Ascending aorta (tissue), 2 donors: ENCODE results near the gene TMEM154. TPM values are rescaled to one million over a fixed set of nuclear protein-coding genes. Genes with fewer than 3 reads are reported as not detected.
A peak's percentile ranks its signal among the peaks of the same experiment; 100 is the strongest.

Source experiments
- DNase-seq, 2 donors: peaks; one replicate each; pipeline ENCODE4 v3.0.0-alpha.2; 2019; ENCODE audit warnings: low spot score in 2 of 2
- H3K27ac ChIP-seq, 2 donors: fragments of 200-600 bp; sonication (generic); one replicate each; pipeline ENCODE4 v1.5.1; 2016 to 2017; ENCODE audit warnings: mild to moderate bottlenecking in 1 of 2
- H3K27me3 ChIP-seq: fragments of 200-600 bp; sonication (generic); one replicate; pipeline ENCODE4 v1.5.1; 2017
- H3K36me3 ChIP-seq, 2 donors: fragments of 200-600 bp; sonication (generic); one replicate each; pipeline ENCODE4 v1.5.1; 2016
- H3K4me1 ChIP-seq, 2 donors: fragments of 200-600 bp; sonication (generic); one replicate each; pipeline ENCODE4 v1.5.1; 2016 to 2017; ENCODE audit warnings: mild to moderate bottlenecking in 1 of 2
- H3K4me3 ChIP-seq, 2 donors: fragments of 200-600 bp; sonication (generic); one replicate each; pipeline ENCODE4 v1.5.1; 2016 to 2017; ENCODE audit warnings: mild to moderate bottlenecking in 1 of 2
- H3K9me3 ChIP-seq, 2 donors: fragments of 200-600 bp; sonication (generic); one replicate each; pipeline ENCODE4 v1.5.1; 2016
- CTCF ChIP-seq, 3 experiments: fragments of 200-600 bp in 2 of 3; fragments of 450-650 bp in 1 of 3; sonication (generic) in 2 of 3; IDR thresholded peaks; one replicate each; pipeline ENCODE4 v1.5.1; 2016 to 2019; ENCODE audit warnings: antibody characterized with exemption in 3 of 3, mild to moderate bottlenecking in 1 of 3, moderate library complexity in 1 of 3
- intact Hi-C: fragments of 100-400 bp; cut with DNase I; formaldehyde crosslinking; loops from one replicate; pipeline ENCODE4 v1.15.1; 2023
- total RNA-seq: library from RNA; depleted of rRNA; stranded (reverse); fragments of >200 nt; gene quantifications from one replicate; pipeline ENCODE4 v1.1.0, GENCODE V29; 2016

Gene TMEM154
- total RNA-seq, 1 donor from 2014 or later = 1.4 TPM

GRCh38 chr4:152644130-152644529, 35.7 kb downstream of the TMEM154 start:
- DNase-seq = no peak
- intact Hi-C loops = loop anchor here (5.0 kb wide), 1 partner anchor 187 kb away; no protein-coding TSS in a partner anchor
- no peak overlapping the region for H3K27ac ChIP-seq
- no peak overlapping the region for H3K4me3 ChIP-seq
- no peaks in the 10 kb centered on the region for H3K4me1 ChIP-seq
- H3K36me3 ChIP-seq = no peaks in the 10 kb centered on the region
- no peaks in the 10 kb centered on the region for H3K27me3 ChIP-seq
- H3K9me3 ChIP-seq = no peaks in the 10 kb centered on the region
- TF ChIP-seq CTCF (IDR thresholded peaks at IDR 0.05) = no peak

GRCh38 chr4:152643153-152644035, 36.4 kb downstream of the TMEM154 start:
- H3K36me3 ChIP-seq = no peaks in the 10 kb centered on the region
- DNase-seq = no peak
- no peaks in the 10 kb centered on the region for H3K4me1 ChIP-seq
- no peak overlapping the region for H3K4me3 ChIP-seq
- no peaks in the 10 kb centered on the region for H3K27me3 ChIP-seq
- H3K27ac ChIP-seq = no peak overlapping the region
- H3K9me3 ChIP-seq = no peaks in the 10 kb centered on the region
- intact Hi-C loops = loop anchor here (5.0 kb wide), 1 partner anchor 186 kb away; no protein-coding TSS in a partner anchor
- no peak for TF ChIP-seq CTCF (IDR thresholded peaks at IDR 0.05)

GRCh38 chr4:152640058-152640921, 39.5 kb downstream of the TMEM154 start:
- intact Hi-C loops = loop anchor here (2.0 to 5.0 kb wide), 2 partner anchors 139 to 183 kb away; no protein-coding TSS in a partner anchor
- Histone ChIP-seq H3K9me3 (no peaks in the 10 kb centered on the region), H3K27ac (no peak overlapping the region), H3K27me3 (no peaks in the 10 kb centered on the region), H3K4me1 (no peaks in the 10 kb centered on the region), H3K36me3 (no peaks in the 10 kb centered on the region), H3K4me3 (no peak overlapping the region)
- DNase-seq = no peak
- peak; percentile 29 to 67 (median 44) for TF ChIP-seq CTCF (IDR thresholded peaks at IDR 0.05)

- no peak overlapping the region for H3K27ac ChIP-seq
- no peaks in the 10 kb centered on the region for H3K27me3 ChIP-seq
- no peak for TF ChIP-seq CTCF (IDR thresholded peaks at IDR 0.05)
- no peak for DNase-seq
- intact Hi-C loops = no loop called here
- H3K9me3 ChIP-seq = no peaks in the 10 kb centered on the region
- no peak overlapping the region for H3K4me3 ChIP-seq
- H3K36me3 ChIP-seq = no peaks in the 10 kb centered on the region
- no peaks in the 10 kb centered on the region for H3K4me1 ChIP-seq
Measured at GRCh38 chr4:152635851-152636250, 43.9 kb downstream of the TMEM154 start.

GRCh38 chr4:152634110-152634760, 45.6 kb downstream of the TMEM154 start:
- no peaks in the 10 kb centered on the region for H3K9me3 ChIP-seq
- no peak overlapping the region for H3K4me3 ChIP-seq
- H3K4me1 ChIP-seq = no peaks in the 10 kb centered on the region
- no peak for TF ChIP-seq CTCF (IDR thresholded peaks at IDR 0.05)
- DNase-seq = no peak
- H3K27me3 ChIP-seq = no peaks in the 10 kb centered on the region
- intact Hi-C loops = no loop called here
- H3K36me3 ChIP-seq = no peaks in the 10 kb centered on the region
- H3K27ac ChIP-seq = no peak overlapping the region
